ENCODE results near the gene FBLN1. TPM values are rescaled to one million over a fixed set of nuclear protein-coding genes. Genes with fewer than 3 reads are reported as not detected.

The FBLN1 gene
- polyA plus RNA-seq, 1 donor from 2014 or later: 3.4 TPM

GRCh38 chr22:45585437-45585755, 82.7 kb downstream of the FBLN1 start:
- no peak overlapping the region for H2AFZ ChIP-seq (ENCODE audit: low read depth, low read length)
- no peaks in the 10 kb centered on the region for H3K36me3 ChIP-seq (ENCODE audit: insufficient read depth, low read length)
- no peaks in the 10 kb centered on the region for H4K20me1 ChIP-seq (ENCODE audit: insufficient read depth)
- no peaks in the 10 kb centered on the region for H3K27me3 ChIP-seq (ENCODE audit: insufficient read depth, low read depth, low read length)
- no peaks in the 10 kb centered on the region for H3K9me2 ChIP-seq (ENCODE audit: insufficient read depth, low read length)
- no peaks in the 10 kb centered on the region for H3K79me2 ChIP-seq (replicated peaks; ENCODE audit: insufficient read depth, low read length)
- no peak overlapping the region for H3K4me3 ChIP-seq (ENCODE audit: low read length)
- no peaks in the 10 kb centered on the region for H3K9me3 ChIP-seq (ENCODE audit: low read length)
- TF ChIP-seq MXI1 (conservative IDR thresholded peaks at IDR 0.05; ENCODE audit: poor library complexity, severe bottlenecking) (no peak), SMC3 (conservative IDR thresholded peaks at IDR 0.05; ENCODE audit: poor library complexity) (no peak), POLR2AphosphoS5 (IDR thresholded peaks at IDR 0.05) (no peak), TAF1 (IDR thresholded peaks at IDR 0.05; ENCODE audit: low read depth) (no peak), EP300 (conservative IDR thresholded peaks at IDR 0.05; ENCODE audit: poor library complexity, severe bottlenecking) (no peak), REST (IDR thresholded peaks at IDR 0.05; ENCODE audit: borderline replicate concordance) (no peak)
- TF ChIP-seq, protein P1, sequence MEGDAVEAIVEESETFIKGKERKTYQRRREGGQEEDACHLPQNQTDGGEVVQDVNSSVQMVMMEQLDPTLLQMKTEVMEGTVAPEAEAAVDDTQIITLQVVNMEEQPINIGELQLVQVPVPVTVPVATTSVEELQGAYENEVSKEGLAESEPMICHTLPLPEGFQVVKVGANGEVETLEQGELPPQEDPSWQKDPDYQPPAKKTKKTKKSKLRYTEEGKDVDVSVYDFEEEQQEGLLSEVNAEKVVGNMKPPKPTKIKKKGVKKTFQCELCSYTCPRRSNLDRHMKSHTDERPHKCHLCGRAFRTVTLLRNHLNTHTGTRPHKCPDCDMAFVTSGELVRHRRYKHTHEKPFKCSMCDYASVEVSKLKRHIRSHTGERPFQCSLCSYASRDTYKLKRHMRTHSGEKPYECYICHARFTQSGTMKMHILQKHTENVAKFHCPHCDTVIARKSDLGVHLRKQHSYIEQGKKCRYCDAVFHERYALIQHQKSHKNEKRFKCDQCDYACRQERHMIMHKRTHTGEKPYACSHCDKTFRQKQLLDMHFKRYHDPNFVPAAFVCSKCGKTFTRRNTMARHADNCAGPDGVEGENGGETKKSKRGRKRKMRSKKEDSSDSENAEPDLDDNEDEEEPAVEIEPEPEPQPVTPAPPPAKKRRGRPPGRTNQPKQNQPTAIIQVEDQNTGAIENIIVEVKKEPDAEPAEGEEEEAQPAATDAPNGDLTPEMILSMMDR (IDR thresholded peaks at IDR 0.05; ENCODE audit: poor library complexity, severe bottlenecking): no peak
- no peak overlapping the region for H3K27ac ChIP-seq (ENCODE audit: low read length)
- H3K9ac ChIP-seq (ENCODE audit: low read length): no peak overlapping the region
- no peak overlapping the region for H3K4me2 ChIP-seq (ENCODE audit: low read length)
- H3F3A ChIP-seq (ENCODE audit: insufficient read depth, low read length, poor library complexity, severe bottlenecking): no peaks in the 10 kb centered on the region

DNA sequence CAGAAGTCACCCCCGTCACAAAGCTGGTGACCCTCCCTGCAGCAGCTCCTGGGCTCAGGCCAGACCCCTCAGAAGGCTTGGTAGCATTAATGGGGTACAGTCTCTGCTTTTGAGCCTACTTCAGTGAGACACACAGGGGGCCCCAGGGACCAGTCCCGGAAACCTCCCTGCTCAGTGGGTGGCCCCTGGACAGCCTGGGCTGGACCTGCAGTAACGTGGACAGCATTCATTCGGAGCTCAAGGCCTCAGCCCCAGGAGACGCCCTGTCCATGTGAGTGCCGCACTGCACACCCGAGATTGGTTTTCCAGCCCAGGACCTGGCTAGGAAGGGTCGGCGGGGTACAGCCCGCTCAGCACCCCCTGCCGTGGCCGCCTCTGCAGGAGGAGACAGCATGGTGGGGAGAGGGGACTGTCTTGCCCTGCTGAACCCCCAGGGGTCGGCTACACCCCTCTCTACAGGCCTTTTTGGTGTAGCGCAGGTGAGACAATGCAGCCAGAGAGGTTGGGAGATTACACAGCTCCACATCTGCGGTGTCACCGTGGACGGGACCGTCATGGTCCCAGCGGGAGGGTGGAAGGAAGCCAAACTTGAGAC, 83.4 kb downstream of the FBLN1 start:
- TF ChIP-seq MXI1 (conservative IDR thresholded peaks at IDR 0.05; ENCODE audit: poor library complexity, severe bottlenecking) (no peak), REST (IDR thresholded peaks at IDR 0.05; ENCODE audit: borderline replicate concordance) (no peak), EP300 (conservative IDR thresholded peaks at IDR 0.05; ENCODE audit: poor library complexity, severe bottlenecking) (no peak), RAD21 (conservative IDR thresholded peaks at IDR 0.05) (no peak), POLR2AphosphoS5 (IDR thresholded peaks at IDR 0.05) (no peak), SMC3 (conservative IDR thresholded peaks at IDR 0.05; ENCODE audit: poor library complexity) (no peak), EZH2 (IDR thresholded peaks at IDR 0.05; ENCODE audit: borderline replicate concordance, insufficient read depth, low read length, poor library complexity, severe bottlenecking) (no peak), TAF1 (IDR thresholded peaks at IDR 0.05; ENCODE audit: low read depth) (no peak)
- TF ChIP-seq, protein P1 (IDR thresholded peaks at IDR 0.05; ENCODE audit: poor library complexity, severe bottlenecking): no peak
- Histone ChIP-seq H3K27ac (ENCODE audit: low read length) (no peak overlapping the region), H3K79me2 (replicated peaks; ENCODE audit: insufficient read depth, low read length) (no peaks in the 10 kb centered on the region), H3K9me2 (ENCODE audit: insufficient read depth, low read length) (no peaks in the 10 kb centered on the region), H4K20me1 (ENCODE audit: insufficient read depth) (no peaks in the 10 kb centered on the region), H3K27me3 (ENCODE audit: insufficient read depth, low read depth, low read length) (no peaks in the 10 kb centered on the region), H3K4me2 (ENCODE audit: low read length) (no peak overlapping the region), H3K9ac (ENCODE audit: low read length) (no peak overlapping the region), H3K36me3 (ENCODE audit: insufficient read depth, low read length) (no peaks in the 10 kb centered on the region), H3K9me3 (ENCODE audit: low read length) (no peaks in the 10 kb centered on the region), H2AFZ (ENCODE audit: low read depth, low read length) (no peak overlapping the region), H3F3A (ENCODE audit: insufficient read depth, low read length, poor library complexity, severe bottlenecking) (no peaks in the 10 kb centered on the region), H3K4me3 (ENCODE audit: low read length) (no peak overlapping the region)

All from neural cell (in vitro differentiated cells).